H54 (cell line): ENCODE measurements around the gene GMPR2.
A peak's percentile ranks its signal among the peaks of the same experiment; 100 is the strongest.
"Not testable (repeated sequence)": the region's sequence is repeated elsewhere in the genome, so short reads cannot be mapped to it uniquely, and the experiment has no call there.

Experiments used
- DNase-seq: peaks from one replicate; pipeline ENCODE4 v3.0.0; 2011; ENCODE audit warnings: low spot score, mixed read lengths; ENCODE audit not compliant: insufficient read length
- FAIRE-seq: peaks from 3 replicates; lab custom pipeline; 2011; peaks lifted over from hg19 to GRCh38; lab: Jason Lieb, UNC
- POLR2A ChIP-seq: IDR thresholded peaks from 2 replicates; pipeline ENCODE4 v1.6.1; 2011; ENCODE audit warnings: low read depth, mild to moderate bottlenecking, low read length

Gene GMPR2

DNA sequence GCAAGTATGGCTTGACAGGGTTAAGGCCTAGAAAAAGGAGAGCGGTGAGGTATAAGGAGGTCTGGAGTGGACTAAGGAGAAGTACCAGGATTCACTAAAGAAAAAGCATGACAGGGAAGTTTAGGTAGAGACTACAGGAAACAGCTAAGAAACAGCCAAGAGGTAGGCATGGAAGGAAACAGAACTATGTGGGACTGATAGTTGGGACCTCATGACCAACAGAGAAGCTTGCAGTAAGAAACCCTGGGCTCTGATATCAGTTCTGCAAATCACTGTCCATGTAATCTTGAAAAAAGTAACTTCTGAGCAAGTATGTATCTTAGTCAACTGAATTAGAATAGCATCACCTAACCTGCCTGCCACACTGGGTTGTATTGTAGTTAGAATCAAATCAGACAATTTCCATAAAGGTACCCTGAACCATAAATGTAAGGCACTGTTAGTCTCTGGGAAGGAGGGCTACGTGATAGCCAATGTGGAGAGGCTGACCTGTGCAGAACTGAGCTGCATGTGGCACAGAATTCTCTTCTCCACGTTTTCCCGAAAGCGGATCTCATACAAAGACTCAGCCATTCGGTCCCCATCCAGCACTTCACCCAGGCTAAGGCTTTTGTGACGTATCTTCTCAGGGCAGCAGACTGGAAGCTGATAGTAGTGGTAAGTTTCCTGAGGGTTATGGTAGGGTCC, 38.4 kb upstream of the GMPR2 start:
- no peak for DNase-seq
- no peak for FAIRE-seq
- no peak for TF ChIP-seq POLR2A

DNA sequence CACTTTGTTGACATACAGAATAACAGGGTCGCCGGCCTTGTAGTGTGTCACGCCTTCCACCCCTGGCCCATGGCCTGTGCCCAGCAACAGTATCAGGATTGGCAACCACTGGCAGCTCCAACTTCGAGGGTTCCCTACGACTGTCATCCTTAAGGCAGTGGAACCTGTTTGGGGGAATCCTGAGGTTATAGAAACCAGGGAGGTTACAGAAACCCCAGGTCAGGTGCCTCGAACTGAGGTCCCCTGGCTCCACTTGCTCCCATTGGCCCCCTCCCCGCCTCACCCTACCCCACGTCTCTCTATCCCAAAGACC, 37.9 kb upstream of the GMPR2 start:
- no peak for DNase-seq
- TF ChIP-seq POLR2A: no peak
- no peak for FAIRE-seq

DNA sequence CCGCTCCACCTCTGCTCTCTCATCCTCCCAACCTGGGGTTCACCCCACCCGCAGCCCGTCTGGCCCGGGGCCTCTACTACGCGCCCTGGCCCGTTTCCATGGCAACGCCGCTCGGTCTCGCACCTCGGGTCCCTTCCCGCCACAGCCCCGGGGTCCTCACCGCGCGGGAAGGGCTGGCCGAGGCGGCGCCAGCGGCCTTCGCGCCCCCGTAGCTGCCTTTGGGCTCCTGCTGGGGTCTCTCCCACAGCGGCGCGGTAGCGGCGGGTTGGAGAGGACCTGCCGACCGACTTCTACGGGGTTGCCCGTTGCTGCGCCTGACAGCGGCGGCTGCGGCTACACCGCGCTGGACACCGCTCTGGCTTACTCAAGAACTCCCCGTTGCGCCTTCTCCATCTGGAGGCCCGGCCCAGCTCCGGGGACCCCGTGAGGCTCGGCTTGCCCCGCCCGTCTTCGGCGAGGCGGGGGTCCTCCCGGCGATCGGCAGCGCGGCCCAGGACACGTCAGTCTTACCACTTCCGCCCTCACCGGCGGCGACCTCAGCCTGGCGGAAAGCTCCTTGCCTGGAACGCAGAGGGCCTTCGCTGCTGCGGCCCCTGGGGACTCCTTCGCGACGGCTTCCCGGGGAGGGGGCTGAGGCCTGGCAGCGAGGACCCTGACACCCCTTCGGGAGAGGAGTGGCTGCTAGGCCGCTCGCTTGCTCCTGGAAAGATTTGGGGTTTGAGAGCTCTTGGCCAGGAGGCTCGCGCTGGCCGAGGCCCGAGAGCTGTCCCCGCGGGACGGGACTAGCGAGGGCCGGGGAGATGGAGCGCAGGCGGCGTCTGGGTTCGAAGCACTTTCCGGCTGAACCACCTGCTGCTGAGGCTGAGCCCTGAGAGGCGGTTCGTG, 37.3 kb upstream of the GMPR2 start, which contains the start of gene TM9SF1:
TM9SF1 (minus strand) TSS at position 256 of the 885 bp plus-strand sequence. CDS start 422 bp downstream, outside the sequence.
- DNase-seq (peak; percentile 73), FAIRE-seq (no peak)
- peak; percentile 71 for TF ChIP-seq POLR2A

- FAIRE-seq (no peak), DNase-seq (no peak)
- TF ChIP-seq POLR2A: no peak
Measured at GRCh38 chr14:24196071-24197055, 36.4 kb upstream of the GMPR2 start.

DNA sequence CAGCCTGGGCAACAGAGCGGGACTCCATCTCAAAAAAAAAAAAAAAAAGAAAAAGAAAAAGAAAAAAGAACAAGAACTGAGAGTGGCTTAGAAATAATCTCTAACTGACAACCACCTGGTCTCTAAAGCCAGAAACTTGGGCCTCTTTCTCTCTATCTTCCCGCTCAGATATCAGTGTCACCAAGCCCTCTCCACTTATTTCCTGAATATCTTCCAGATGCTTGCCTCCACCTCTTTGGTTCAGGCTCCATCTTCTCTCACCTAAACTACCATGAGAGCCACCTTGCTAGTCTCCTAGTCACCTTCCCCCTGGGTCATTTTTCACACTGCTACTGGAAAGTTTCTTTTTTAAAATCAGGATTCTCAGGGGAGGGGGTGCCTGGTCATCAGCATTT, 35.7 kb upstream of the GMPR2 start:
- no peak for TF ChIP-seq POLR2A
- FAIRE-seq (no peak), DNase-seq (no peak)

DNA sequence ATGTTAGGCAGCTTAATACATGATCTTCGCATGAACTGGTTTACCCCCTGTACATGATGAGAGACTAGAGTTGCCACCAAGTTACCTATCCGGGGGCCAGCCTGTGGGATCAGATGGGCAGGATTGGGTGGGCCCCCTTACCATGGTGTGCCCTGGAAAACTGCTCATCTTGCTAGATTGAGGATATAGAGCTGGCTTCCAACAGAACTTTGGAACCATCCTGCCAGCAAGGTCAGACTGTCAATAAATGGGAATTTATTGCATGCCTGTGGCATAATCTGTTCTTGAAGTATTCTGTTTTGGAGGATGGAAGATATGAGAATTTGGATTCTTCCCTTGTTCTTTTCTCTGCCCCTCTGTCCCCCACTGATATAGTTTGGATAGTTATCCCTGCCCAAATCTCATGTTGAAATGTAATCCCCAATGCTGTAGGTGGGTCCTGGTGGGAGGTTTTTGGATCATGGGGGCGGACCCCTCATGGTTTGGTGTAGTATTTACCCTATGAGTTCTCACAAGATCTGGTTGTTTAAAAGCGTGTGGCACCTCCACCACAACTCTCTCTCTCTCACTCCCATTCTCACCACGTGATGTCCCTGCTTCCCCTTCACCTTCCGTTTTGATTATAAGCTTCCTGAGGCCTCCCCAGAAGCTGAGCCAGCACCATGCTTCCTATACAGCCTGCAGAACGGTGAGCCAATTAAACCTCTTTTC, 33.8 kb upstream of the GMPR2 start:
- DNase-seq: no peak
- FAIRE-seq: no peak
- TF ChIP-seq POLR2A: no peak

- not testable (repeated sequence) for FAIRE-seq, DNase-seq
Measured at GRCh38 chr14:24202538-24202937, 30.2 kb upstream of the GMPR2 start.

- FAIRE-seq: not testable (repeated sequence)
Measured at GRCh38 chr14:24203249-24203886, 29.4 kb upstream of the GMPR2 start.

GRCh38 chr14:24204163-24205146, 28.3 kb upstream of the GMPR2 start:
- TF ChIP-seq POLR2A: no peak
- FAIRE-seq (no peak), DNase-seq (no peak)

More at GRCh38 chr14:24203249-24203886, 29.4 kb upstream of the GMPR2 start:
- not testable (repeated sequence) for DNase-seq

DNA sequence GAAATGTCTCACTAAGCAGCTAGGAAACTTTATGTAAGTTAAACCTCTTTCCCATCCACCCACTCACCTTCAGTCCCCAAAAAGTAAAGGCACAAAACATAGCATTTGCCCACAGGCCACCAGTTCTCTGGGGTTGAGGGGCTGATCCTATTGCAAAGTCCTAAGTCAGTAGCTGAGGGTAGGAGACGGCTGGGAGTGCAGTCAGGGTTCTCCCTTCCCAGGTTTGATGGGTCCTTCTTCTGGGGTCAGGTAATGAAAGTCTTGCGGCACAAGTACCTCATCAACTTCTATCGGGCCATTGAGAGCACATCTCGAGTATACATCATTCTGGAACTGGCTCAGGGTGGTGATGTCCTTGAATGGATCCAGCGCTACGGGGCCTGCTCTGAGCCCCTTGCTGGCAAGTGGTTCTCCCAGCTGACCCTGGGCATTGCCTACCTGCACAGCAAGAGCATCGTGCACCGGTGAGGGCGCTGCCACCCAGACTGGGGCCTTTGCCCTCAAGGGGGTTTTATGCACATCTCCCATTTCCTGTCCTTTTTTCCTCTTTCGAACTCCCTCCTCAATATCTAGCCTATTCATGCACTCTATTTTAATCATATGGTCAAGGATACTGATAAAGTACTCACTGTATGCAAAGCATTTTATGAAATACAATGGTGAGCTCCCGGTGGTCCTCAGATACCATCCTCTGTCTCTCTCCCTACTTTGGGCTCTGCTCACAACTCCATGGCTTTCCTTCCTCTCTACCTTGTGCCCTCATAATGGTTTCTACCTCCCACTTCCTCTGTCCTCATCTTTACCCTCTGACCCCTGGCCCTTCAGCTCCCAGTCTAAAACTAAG, 26.2 kb upstream of the GMPR2 start:
- DNase-seq (no peak), FAIRE-seq (no peak)
- TF ChIP-seq POLR2A: no peak

GRCh38 chr14:24207104-24207551, 25.6 kb upstream of the GMPR2 start:
- no peak for TF ChIP-seq POLR2A
- DNase-seq (no peak), FAIRE-seq (no peak)
